ENCODE data around the gene VAT1.
A peak's percentile ranks its signal among the peaks of the same experiment; 100 is the strongest.
"Not testable (repeated sequence)": the region's sequence is repeated elsewhere in the genome, so short reads cannot be mapped to it uniquely, and the experiment has no call there.

VAT1 gene

GRCh38 chr17:42985225-42985624 lies 37.0 kb downstream of the VAT1 start:
- intact Hi-C loops (cut with DNase I): no loop called here
- DNase-seq: no peak

DNA sequence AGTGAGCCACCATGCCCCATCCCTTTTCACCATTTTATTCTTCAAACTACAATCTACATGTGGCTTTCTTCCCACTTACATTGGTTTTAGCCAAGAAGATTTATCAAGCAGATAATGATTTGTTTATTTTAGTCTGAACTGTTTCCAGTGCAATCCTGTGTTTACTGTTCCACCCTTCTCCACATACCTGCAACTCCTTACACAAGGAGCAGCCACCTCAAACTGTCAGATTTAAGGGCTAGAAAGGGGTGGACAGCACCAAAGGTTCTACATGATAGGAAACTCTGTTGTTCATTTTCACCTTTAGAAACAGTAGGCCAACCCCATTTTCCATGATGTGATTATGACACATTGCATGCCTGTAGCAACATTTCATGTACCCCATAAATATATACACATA lies 39.9 kb downstream of the VAT1 start:
- intact Hi-C loops (cut with DNase I): no loop called here
- no peak for DNase-seq

- intact Hi-C loops (cut with DNase I): no loop called here
- peak; percentile 32 to 91 (median 68) for DNase-seq
Measured at GRCh38 chr17:42980766-42981397, 41.3 kb downstream of the VAT1 start.

DNA sequence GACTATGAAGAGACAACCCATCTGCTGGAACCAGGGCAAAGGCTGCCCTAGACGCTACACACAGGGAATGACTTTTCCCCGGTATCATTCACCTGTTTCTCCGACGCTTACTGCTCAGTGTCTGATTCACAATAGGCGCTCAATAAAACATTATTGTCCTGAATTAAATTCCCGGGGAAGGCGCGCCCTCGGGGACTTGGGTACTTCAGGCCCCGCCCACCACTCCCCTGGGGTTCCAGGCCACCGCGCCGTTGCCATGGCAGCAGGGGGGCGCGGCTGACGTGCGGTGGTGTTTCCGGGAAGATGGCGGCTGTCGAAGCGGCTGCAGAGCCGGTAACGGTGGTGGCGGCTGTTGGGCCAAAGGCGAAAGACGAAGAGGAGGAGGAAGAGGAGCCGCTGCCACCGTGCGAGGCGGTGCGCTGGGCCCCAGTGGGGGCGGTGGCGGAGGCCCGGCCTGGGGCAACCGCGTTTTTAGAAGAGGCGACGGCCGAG lies 41.9 kb downstream of the VAT1 start, which contains the start of gene RUNDC1:
RUNDC1 (plus strand) TSS at position 292 of the 492 bp plus-strand sequence; CDS start at position 304, 12 bp downstream.
- peak; percentile 83 to 97 (median 93) for DNase-seq
- intact Hi-C loops (cut with DNase I): no loop called here

- intact Hi-C loops (cut with DNase I): no loop called here
- peak; percentile 43 to 91 (median 72) for DNase-seq
Measured at GRCh38 chr17:42979511-42980273, 42.5 kb downstream of the VAT1 start, which contains the start of gene PTGES3L. PTGES3L (minus strand) TSS chr17:42980080; CDS start chr17:42980053, 27 bp downstream.

DNA sequence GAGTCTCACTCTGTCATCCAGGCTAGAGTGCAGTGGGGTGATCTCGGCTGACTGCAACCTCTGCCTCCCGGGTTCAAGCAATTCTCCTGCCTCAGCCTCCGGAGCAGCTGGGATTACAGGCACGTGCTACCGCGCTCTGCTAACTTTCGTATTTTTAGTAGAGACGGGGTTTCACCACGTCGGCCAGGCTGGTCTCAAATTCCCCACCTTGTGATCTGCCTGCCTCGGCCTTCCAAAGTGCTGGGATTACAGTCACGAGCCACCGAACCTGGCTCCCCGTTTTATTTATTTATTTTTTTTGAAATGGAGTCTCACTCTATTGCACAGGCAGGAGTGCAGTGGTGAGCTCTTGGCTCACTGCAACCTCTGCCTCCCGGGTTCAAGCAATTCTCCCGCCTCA lies 46.5 kb downstream of the VAT1 start:
- intact Hi-C loops (cut with DNase I); DNase-seq: not testable (repeated sequence)

- intact Hi-C loops (cut with DNase I): no loop called here
- DNase-seq: no peak
Measured at GRCh38 chr17:42975265-42975664, 46.9 kb downstream of the VAT1 start.

GRCh38 chr17:42973323-42973722 lies 48.9 kb downstream of the VAT1 start:
- DNase-seq; intact Hi-C loops (cut with DNase I): not testable (repeated sequence)

- intact Hi-C loops (cut with DNase I): no loop called here
- DNase-seq: no peak
Measured at GRCh38 chr17:42971589-42971988, 50.6 kb downstream of the VAT1 start.

DNA sequence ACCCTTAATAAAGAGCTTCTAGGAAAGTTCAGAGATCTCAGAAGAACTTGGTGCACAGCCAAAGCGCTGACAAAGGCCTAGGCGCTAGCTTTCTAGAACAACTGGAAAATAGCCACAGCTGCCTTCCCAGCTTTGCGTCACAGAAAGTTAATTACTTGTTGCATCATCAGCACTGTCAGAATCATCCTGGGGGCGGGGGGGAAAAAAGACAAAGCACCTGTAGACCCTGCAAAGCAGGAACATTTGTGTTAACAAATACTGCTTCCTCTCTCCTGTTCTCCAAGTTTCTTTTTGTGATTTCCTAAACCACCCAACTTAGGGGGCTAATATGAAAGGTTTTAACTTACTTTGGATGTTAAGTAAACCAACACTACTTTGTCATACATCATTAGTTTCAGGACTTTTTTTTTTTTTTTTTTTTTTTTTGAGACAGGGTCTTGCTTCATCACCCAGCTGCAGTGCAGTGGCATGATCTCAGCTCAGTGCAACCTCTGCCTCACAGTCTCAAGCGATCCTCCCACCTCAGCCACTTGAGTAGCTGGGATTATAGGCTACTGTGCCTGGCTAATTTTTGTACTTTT lies 53.1 kb downstream of the VAT1 start:
- intact Hi-C loops (cut with DNase I): no loop called here
- no peak for DNase-seq

GRCh38 chr17:42967925-42968324 lies 54.3 kb downstream of the VAT1 start:
- intact Hi-C loops (cut with DNase I): no loop called here
- DNase-seq: no peak

All from head of caudate nucleus (tissue), 42 donors.